NB4 (cell line): ENCODE measurements around the gene CDH23.

Experiments used
- CTCF ChIP-seq: IDR thresholded peaks from one replicate; pipeline ENCODE4 v1.5.1; 2012; ENCODE audit warnings: low read depth, low read length
- MAX ChIP-seq: IDR thresholded peaks from 2 replicates; pipeline ENCODE4 v1.6.1; 2011; ENCODE audit warnings: low read depth, low read length
- MYC ChIP-seq: IDR thresholded peaks from 2 replicates; pipeline ENCODE4 v1.6.1; 2011; ENCODE audit warnings: low read depth, low read length
- POLR2A ChIP-seq: IDR thresholded peaks from 2 replicates; pipeline ENCODE4 v1.6.1; 2011; ENCODE audit warnings: mild to moderate bottlenecking; ENCODE audit not compliant: insufficient read length; ENCODE audit errors: extremely low read depth

GRCh38 chr10:71590781-71591350 is 194.1 kb downstream of the CDH23 start:
- TF ChIP-seq POLR2A = no peak
- TF ChIP-seq CTCF = no peak
- no peak for TF ChIP-seq MYC
- TF ChIP-seq MAX = no peak
